NCI-H1417 (cell line): ENCODE data around the gene ACSF3.
"Not testable (repeated sequence)": the region's sequence is repeated elsewhere in the genome, so short reads cannot be mapped to it uniquely, and the experiment has no call there.

Experiments used
- DNase-seq, 3 experiments: peaks; one replicate each; lab custom pipeline; 2025; lab: John Stamatoyannopoulos, UW

ACSF3 gene

GRCh38 chr16:89073346-89074071 lies 20.1 kb upstream of the ACSF3 start:
- no peak for DNase-seq

DNA sequence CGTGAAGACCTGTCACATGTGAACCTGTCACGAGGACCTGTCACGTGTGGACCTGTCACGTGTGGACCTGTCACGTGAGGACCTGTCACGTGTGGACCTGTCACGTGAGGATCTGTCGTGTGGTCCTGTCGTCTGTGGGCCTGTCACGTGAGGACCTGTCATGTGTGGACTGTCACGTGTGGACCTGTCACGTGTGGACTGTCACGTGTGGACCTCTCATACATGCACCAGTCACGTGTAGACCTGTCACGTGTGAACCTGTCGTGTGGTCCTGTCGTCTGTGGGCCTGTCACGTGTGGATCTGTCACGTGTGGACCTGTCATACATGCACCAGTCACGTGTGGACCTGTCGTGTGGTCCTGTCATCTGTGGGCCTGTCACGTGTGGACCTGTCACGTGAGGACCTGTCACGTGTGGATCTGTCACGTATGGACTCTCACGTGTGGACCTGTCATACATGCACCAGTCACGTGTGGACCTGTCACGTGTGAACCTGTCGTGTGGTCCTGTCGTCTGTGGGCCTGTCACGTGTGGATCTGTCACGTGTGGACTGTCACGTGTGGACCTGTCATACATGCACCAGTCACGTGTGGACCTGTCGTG lies 19.5 kb upstream of the ACSF3 start:
- not testable (repeated sequence) for DNase-seq

GRCh38 chr16:89074803-89075688 lies 18.6 kb upstream of the ACSF3 start:
- DNase-seq: no peak

DNA sequence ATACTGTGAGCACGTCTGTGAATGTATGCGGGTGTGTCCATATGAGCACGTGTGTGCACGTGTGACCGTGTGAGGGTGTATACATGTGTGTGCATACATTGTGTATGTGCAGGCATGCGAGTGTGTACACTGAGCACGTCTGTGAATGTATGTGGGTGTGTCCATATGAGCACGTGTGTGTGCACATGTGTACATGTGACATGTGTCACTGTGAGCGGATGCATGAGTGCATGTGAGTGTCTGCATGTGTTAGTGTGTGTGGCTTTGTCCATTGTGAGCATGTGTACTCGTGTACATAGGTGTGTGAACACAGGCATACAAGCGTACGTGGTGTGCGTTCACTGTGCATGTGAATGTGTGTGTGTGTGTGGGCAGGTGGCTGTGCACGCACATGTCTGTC lies 17.5 kb upstream of the ACSF3 start:
- no peak for DNase-seq

DNA sequence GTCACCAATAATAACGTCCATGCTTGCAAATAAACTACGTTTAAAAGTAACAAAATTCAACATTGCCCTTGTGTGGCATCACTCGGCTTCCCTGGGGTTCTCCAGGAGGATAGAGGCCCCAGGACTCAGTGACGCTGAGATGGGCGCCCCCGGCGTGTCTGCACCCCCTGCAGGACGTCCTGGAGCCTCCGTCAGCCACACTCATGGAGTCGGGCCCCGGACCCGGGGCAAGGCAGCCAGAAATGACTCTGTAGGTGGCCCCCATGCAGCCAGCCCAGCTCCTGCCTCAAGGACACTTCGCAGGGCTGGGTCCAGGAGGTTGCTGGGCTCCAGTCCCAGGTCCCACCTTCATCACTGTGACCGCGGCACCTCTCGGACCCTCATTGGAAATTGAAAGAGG lies 16.6 kb upstream of the ACSF3 start:
- no peak for DNase-seq

GRCh38 chr16:89078172-89078571 lies 15.5 kb upstream of the ACSF3 start:
- DNase-seq: no peak

DNA sequence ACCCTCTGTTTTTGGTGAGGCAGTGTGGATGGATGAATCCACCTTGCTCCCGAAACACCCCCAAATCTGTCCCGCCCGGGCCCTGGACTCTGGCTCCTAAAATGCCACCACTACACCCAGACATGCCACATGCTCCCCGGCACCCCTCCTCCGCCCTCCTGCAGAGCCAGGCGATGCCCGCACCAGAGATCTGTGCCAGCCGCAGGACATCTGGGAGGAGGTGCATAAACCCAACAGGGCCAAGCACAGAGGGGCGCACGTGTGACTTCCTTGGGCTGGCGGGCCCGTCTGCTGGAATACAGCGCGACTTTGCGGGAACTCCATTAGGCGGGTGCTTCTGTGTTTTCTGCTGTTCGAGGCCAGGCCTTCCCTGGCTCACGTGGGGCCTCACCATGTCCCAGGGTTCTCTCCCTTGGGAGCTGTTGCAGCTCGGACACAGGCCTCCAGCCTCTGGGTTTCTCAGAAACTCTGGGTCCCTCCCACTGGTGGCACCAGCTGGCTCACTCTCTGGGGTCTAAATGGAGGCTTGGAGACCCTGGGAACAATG lies 14.1 kb upstream of the ACSF3 start:
- no peak for DNase-seq

- no peak for DNase-seq
Measured at GRCh38 chr16:89080196-89080853, 13.3 kb upstream of the ACSF3 start.

GRCh38 chr16:89081556-89081955 lies 12.1 kb upstream of the ACSF3 start:
- DNase-seq: no peak

DNA sequence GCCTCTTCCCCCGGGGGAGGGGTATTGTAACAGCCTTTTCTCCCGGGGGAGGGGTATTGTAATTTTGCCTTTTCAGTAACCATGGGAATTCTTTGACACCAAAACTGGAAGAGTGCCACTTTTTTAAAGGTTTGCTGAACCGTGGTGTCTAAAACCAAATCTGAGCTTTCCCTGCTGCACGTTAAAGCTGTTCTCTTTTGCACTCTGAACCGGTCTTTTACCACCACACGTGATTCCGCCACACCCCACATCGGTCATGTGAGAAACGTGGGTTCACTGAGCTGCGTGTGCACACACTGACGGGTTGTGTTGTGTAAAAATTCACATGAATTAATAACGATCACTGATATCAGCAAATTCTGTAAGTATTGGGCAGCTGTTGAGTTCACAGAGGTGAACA lies 9.2 kb upstream of the ACSF3 start:
- no peak for DNase-seq

DNA sequence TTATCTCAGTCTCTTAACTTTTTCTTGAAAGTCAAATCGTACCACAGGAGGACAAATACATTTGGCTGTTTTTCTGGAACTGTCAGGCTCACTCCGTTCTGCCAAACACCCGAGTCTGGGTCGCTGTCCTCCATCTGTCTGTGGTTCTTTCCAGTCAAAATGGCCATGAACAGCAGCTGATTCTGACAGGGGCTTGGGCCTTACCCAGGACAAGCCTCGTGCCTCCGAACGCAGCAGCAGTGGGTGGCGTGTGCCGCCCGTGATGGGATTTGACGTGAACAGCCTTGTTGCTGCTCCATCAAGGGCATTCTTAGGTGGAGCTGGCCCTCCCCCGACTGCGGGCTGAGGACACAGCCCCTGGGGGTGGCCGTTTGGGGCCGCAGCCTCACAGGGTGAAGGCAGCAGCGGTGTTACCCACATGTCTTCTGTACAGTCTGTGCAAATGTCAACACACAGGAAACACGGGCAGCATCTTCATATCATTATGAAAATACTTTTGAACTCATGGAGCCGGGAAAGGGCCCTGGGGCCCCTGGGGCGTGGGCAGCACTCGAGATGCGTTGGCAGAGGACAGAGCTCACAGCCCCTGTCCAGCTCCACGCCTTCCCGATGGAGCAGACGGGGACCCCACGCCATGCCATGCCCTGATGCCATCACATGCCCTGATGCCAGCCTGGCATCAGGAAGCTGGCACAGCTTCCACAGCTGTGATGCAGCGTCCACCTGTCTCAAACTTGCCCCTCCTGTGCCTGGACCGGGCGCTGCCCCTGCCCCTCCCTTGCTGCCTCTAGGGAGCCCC lies 8.6 kb upstream of the ACSF3 start:
- no peak for DNase-seq

DNA sequence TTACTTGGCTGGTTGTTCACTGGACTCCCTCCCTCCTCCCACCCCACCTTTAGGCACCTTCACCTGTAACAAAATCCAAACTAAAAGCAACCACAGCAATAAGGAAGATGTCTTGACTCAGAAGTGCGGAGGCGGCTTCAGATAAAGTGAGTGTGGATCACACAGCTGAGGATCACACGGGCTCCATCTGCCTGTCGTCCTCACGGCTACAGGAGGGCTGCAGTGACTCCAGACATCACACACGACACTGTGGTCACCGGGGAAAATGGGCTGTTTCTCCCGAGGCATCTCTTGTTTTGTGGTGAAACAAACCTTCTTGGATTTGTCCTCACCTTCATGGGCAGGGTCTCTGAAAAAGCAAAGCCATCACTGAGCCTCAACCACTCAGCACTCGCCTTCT lies 7.9 kb upstream of the ACSF3 start:
- no peak for DNase-seq

GRCh38 chr16:89087922-89088497 lies 5.6 kb upstream of the ACSF3 start:
- DNase-seq: no peak

DNA sequence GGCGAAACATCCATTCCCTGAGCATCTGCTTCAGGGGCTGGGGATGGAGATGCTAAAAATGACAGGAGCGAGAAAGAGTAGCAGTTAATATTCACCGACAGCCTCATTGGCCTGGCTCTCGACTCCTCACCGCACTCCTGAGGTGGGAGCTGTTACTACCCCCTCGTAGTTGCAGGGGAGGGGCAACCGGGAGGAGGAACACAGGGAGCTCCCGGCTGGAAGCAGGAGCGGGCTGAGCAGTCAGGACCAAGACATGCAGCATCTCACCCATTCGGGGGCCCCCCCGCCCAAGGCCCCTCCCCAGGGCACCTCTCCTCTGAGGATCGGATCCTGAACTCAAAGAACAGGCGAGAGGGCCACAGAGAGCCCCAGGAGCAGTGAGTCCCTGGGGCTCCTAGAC lies 4.5 kb upstream of the ACSF3 start:
- no peak for DNase-seq

GRCh38 chr16:89090182-89090630 lies 3.4 kb upstream of the ACSF3 start:
- peak in 2 of 3 experiments; percentile 84 to 94 for DNase-seq

GRCh38 chr16:89090669-89091426 lies 2.8 kb upstream of the ACSF3 start:
- peak in 1 of 3 experiments; percentile 40 for DNase-seq

DNA sequence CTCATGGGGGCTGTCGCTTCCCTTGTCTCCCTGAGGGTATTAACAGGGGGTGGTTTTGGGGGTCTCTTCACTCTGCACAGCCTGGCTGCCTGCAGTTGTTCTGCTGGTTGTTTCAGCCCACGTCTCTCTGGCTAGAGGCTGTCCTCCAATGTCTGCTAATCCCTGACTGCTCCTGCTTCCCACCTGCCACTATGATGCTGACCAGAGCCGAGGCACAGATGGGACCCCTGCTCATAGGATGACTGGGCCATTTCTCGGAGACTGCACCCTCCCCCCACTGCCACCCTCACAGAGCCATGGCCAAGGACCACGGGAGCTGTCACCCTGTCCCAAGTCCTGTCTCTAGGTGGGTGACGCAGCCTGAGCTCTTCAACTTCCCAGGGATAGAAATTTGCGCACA lies 1.6 kb upstream of the ACSF3 start:
- DNase-seq: no peak

GRCh38 chr16:89093252-89093601 lies 425 bp upstream of the ACSF3 start:
- DNase-seq: not testable (repeated sequence)

GRCh38 chr16:89094252-89094879 lies 714 bp downstream of the ACSF3 start:
- DNase-seq: peak in 1 of 3 experiments; percentile 36

- DNase-seq: no peak
Measured at GRCh38 chr16:89094880-89095258, 1.2 kb downstream of the ACSF3 start.
